B cell (primary cell): Measurements from ENCODE around the gene HTR3C. TPM values are rescaled to one million over a fixed set of nuclear protein-coding genes. Genes with fewer than 3 reads are reported as not detected.

ENCODE experiments used
- ATAC-seq: fragments of 200-7000 bp; cut with Tn5 transposase; one replicate; pipeline ENCODE4 v1.10.0; 2021; ENCODE audit warnings: low read depth, mild to moderate bottlenecking, moderate number of reproducible peaks, moderate library complexity
- CTCF ChIA-PET: fragments of 350-600 bp; sonication (Branson Sonifier 250); formaldehyde crosslinking; loops from one replicate; lab custom pipeline; 2021; ENCODE audit warnings: antibody characterized with exemption, inconsistent platforms; lab: Charles Lee
- POLR2A ChIA-PET: fragments of 350-600 bp; sonication (Branson Sonifier 250); formaldehyde crosslinking; loops from one replicate; lab custom pipeline; 2021; ENCODE audit warnings: antibody characterized with exemption; lab: Charles Lee
- DNase-seq: peaks from one replicate; pipeline ENCODE4 v3.0.0; 2013
- H2AFZ ChIP-seq: 2 replicates; pipeline ENCODE4 v1.6.1; 2012; ENCODE audit warnings: mild to moderate bottlenecking, low read depth, low read length; ENCODE audit not compliant: insufficient read depth, poor library complexity, severe bottlenecking
- H3K27ac ChIP-seq, 2 donors: 1 replicate in 1 of 2; 2 replicates in 1 of 2; pipeline ENCODE4 v1.5.1; 2012 to 2013; ENCODE audit warnings: low read length in 2 of 2, mild to moderate bottlenecking in 2 of 2, moderate library complexity in 1 of 2
- H3K27me3 ChIP-seq, 4 experiments: fragments of 200-600 bp in 1 of 4; sonication (generic) in 1 of 4; replicated peaks in 1 of 4; 1 replicate in 2 of 4; 2 replicates in 2 of 4; pipeline versions ENCODE4 v1.6.1 to v1.7.0; 2013 to 2016; ENCODE audit warnings: low read length in 3 of 4, mild to moderate bottlenecking in 2 of 4, mixed read lengths in 1 of 4, moderate library complexity in 1 of 4; ENCODE audit not compliant: insufficient read depth in 4 of 4, control insufficient read depth in 3 of 4; ENCODE audit errors: control extremely low read depth in 1 of 4
- H3K36me3 ChIP-seq, 2 experiments: replicated peaks in 1 of 2; 1 replicate in 1 of 2; 2 replicates in 1 of 2; pipeline versions ENCODE4 v1.6.1 to v1.7.1; 2013; ENCODE audit warnings: low read length in 1 of 2; ENCODE audit not compliant: insufficient read depth in 2 of 2, control insufficient read depth in 1 of 2; ENCODE audit errors: control extremely low read depth in 1 of 2, extremely low read depth in 1 of 2
- H3K4me1 ChIP-seq, 2 donors: fragments of 200-600 bp in 1 of 2; sonication (generic) in 1 of 2; 1 replicate in 1 of 2; 2 replicates in 1 of 2; pipeline versions ENCODE4 v1.5.1 to v1.6.1; 2013 to 2017; ENCODE audit warnings: low read length in 2 of 2; ENCODE audit not compliant: control insufficient read depth in 2 of 2, insufficient read depth in 2 of 2
- H3K4me2 ChIP-seq: replicated peaks from 2 replicates; pipeline ENCODE3; 2012; ENCODE audit warnings: mild to moderate bottlenecking, low read depth, low read length; ENCODE audit not compliant: poor library complexity, severe bottlenecking
- H3K4me3 ChIP-seq, 5 experiments: fragments of 200-600 bp in 1 of 5; sonication (generic) in 1 of 5; 1 replicate in 3 of 5; 2 replicates in 2 of 5; pipeline versions ENCODE4 v1.5.1 to v1.7.0; 2011 to 2016; ENCODE audit warnings: low read length in 4 of 5, mild to moderate bottlenecking in 4 of 5, low read depth in 2 of 5, control low read depth in 1 of 5, moderate library complexity in 1 of 5; ENCODE audit not compliant: insufficient read depth in 1 of 5; ENCODE audit errors: control extremely low read depth in 1 of 5, extremely low read depth in 1 of 5
- H3K79me2 ChIP-seq: fragments of 200-600 bp; sonication (generic); one replicate; pipeline ENCODE4 v1.6.0; 2016; ENCODE audit warnings: low read length; ENCODE audit not compliant: control insufficient read depth, insufficient read depth
- H3K9ac ChIP-seq: fragments of 200-600 bp; sonication (generic); 2 replicates; pipeline ENCODE4 v1.6.1; 2017; ENCODE audit warnings: mild to moderate bottlenecking, low read length, moderate library complexity
- H3K9me3 ChIP-seq, 3 donors: one replicate each; pipeline versions ENCODE4 v1.6.1 to v1.7.1; 2013; ENCODE audit warnings: low read length in 2 of 3; ENCODE audit not compliant: control insufficient read depth in 2 of 3, insufficient read depth in 1 of 3; ENCODE audit errors: control extremely low read depth in 1 of 3
- H4K20me1 ChIP-seq: 2 replicates; pipeline ENCODE4 v1.6.0; 2012; ENCODE audit warnings: mild to moderate bottlenecking, low read length; ENCODE audit not compliant: insufficient read depth, control insufficient read depth, poor library complexity, severe bottlenecking
- H3K27ac Mint-ChIP-seq: one replicate; pipeline ENCODE4 v1.8.0; 2021; ENCODE audit warnings: mixed read lengths
- H3K27me3 Mint-ChIP-seq: one replicate; pipeline ENCODE4 v1.8.0; 2021; ENCODE audit warnings: mixed read lengths
- H3K4me1 Mint-ChIP-seq: one replicate; pipeline ENCODE4 v1.8.0; 2021; ENCODE audit warnings: mixed read lengths
- H3K4me3 Mint-ChIP-seq: one replicate; pipeline ENCODE4 v1.8.0; 2021; ENCODE audit warnings: mixed read lengths
- H3K9me3 Mint-ChIP-seq: one replicate; pipeline ENCODE4 v1.8.0; 2022; ENCODE audit warnings: mixed read lengths; ENCODE audit not compliant: insufficient read depth
- EZH2 ChIP-seq: IDR thresholded peaks from 2 replicates; pipeline ENCODE4 v1.6.1; 2012; ENCODE audit warnings: borderline replicate concordance, low read depth, mild to moderate bottlenecking, moderate library complexity, low read length; ENCODE audit not compliant: insufficient read depth, poor library complexity, severe bottlenecking
- WGBS: methylation state at CpG from one replicate; pipeline ENCODE4 v1.1.5; 2013; ENCODE audit warnings: missing lambda C conversion rate; ENCODE audit not compliant: insufficient coverage; 5-methylcytosine and 5-hydroxymethylcytosine counted together
- intact Hi-C: fragments of 100-400 bp; cut with micrococcal nuclease; formaldehyde crosslinking; loops from one replicate; pipeline ENCODE4 v1.10.0; 2022
- polyA plus RNA-seq: library from polyadenylated mRNA; depleted of rRNA; stranded (reverse); fragments of >200 nt; gene quantifications from 2 replicates; pipeline ENCODE4 v1.2.3, GENCODE V29; 2012
- total RNA-seq, 2 donors: library from RNA; stranded (reverse); fragments of 120-200 nt in 1 of 2; gene quantifications; 1 replicate in 1 of 2; 2 replicates in 1 of 2; pipeline versions ENCODE4 v1.2.3 to v1.2.4, GENCODE V29; 2013 to 2022
- TF ChIP-seq, protein P1 (sequence below): fragments of 200-600 bp; IDR thresholded peaks from one replicate; pipeline ENCODE4 v1.8.0; 2022; ENCODE audit warnings: antibody characterized with exemption, mild to moderate bottlenecking

Gene HTR3C
- total and polyA plus RNA-seq, 2 donors (not counting 1 experiment from before 2014, with no cell fraction given): not detected

DNA sequence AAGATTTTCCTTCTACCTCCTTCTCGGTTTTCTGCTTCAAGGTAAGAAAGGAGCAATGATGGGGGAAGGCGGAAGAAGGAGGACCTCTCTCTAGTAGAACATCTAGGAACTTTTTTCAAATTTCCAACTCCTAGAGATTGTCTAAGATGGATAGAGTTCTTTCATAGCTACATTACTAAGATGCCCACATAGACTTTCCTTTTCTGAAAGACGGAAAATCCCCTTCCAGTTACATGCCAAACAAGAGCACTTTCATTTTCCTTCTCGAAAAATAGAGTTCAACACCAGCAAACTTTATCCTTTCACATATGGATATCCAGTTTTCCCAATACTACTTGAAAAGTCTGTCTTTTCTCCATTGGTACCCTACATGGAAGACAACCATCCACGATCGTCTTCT, 44.7 kb downstream of the HTR3C start:
- Mint-ChIP-seq H3K4me3 (no peak overlapping the region), H3K27me3 (peaks cover 8% of the 10 kb centered on the region), H3K4me1 (no peaks in the 10 kb centered on the region), H3K27ac (no peak overlapping the region), H3K9me3 (no peaks in the 10 kb centered on the region)
- peaks cover 0 to 2% (median 1%) of the 10 kb centered on the region in 4 experiments for H3K27me3 ChIP-seq
- no peaks in the 10 kb centered on the region for H3K36me3 ChIP-seq
- 87% methylated on average over 4 of the region's 6 CpGs for WGBS
- H3K9ac ChIP-seq: no peak overlapping the region
- no peak overlapping the region for H2AFZ ChIP-seq
- no peak overlapping the region for H3K27ac ChIP-seq
- H3K4me1 ChIP-seq: peaks cover 0 to 3% of the 10 kb centered on the region in 2 donors
- no peaks in the 10 kb centered on the region for H4K20me1 ChIP-seq
- DNase-seq (no peak), ATAC-seq (no peak)
- TF ChIP-seq, protein P1, sequence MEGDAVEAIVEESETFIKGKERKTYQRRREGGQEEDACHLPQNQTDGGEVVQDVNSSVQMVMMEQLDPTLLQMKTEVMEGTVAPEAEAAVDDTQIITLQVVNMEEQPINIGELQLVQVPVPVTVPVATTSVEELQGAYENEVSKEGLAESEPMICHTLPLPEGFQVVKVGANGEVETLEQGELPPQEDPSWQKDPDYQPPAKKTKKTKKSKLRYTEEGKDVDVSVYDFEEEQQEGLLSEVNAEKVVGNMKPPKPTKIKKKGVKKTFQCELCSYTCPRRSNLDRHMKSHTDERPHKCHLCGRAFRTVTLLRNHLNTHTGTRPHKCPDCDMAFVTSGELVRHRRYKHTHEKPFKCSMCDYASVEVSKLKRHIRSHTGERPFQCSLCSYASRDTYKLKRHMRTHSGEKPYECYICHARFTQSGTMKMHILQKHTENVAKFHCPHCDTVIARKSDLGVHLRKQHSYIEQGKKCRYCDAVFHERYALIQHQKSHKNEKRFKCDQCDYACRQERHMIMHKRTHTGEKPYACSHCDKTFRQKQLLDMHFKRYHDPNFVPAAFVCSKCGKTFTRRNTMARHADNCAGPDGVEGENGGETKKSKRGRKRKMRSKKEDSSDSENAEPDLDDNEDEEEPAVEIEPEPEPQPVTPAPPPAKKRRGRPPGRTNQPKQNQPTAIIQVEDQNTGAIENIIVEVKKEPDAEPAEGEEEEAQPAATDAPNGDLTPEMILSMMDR: no peak
- no peak for TF ChIP-seq EZH2
- intact Hi-C loops: no loop called here
- H3K79me2 ChIP-seq: no peaks in the 10 kb centered on the region
- ChIA-PET CTCF (no interaction called here), POLR2A (no interaction called here)
- H3K4me3 ChIP-seq: no peak overlapping the region
- H3K4me2 ChIP-seq: no peak overlapping the region
- peaks cover 0 to 12% (median 5%) of the 10 kb centered on the region in 3 donors for H3K9me3 ChIP-seq

DNA sequence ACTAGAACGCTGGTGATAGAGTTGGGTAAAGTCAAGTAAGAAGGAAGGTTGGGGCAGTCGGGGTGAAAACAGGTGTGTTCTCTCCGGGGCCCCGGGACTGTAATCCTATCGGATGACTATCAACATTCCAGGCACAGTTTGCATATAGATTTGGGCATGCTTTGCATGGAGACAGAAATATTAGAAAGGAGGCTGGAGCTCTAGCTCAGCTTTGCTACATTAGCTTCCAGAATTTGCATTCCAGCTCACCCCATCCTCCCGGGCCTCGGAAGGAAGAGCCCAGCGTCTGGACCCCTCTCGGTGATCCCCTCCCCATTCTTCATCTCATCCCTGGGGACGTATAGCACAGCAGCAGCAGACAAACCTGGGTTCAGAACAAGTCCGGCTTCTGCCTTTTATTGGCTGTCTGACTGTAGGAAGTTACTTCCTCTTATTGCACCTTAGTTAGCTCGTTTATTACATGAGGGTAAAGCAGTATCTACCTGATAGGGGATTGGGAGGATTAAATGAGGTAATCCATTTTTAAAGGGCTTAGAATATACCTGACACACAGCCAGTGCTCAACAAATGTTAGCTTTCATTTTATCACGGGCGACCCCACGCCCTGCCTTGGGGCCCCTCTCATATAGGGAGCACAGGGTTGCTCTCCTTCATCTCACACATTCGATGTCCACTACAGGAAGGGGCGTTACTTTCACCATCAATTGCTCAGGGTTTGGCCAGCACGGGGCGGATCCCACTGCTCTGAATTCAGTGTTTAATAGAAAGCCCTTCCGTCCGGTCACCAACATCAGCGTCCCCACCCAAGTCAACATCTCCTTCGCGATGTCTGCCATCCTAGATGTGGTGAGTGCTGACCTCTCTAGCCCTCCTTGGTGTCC, 47.2 kb downstream of the HTR3C start:
- no peak overlapping the region for H3K4me3 ChIP-seq
- ChIA-PET CTCF (interaction anchor here (0.7 kb wide), 1 partner anchor 169 kb away, joined by 3 read pairs; no protein-coding TSS in a partner anchor), POLR2A (interaction anchor here (0.7 kb wide), 1 partner anchor 379 kb away, joined by 10 read pairs; no protein-coding TSS in a partner anchor)
- Mint-ChIP-seq H3K27me3 (peaks cover 3% of the 10 kb centered on the region), H3K27ac (no peak overlapping the region), H3K4me1 (no peaks in the 10 kb centered on the region), H3K4me3 (no peak overlapping the region), H3K9me3 (no peaks in the 10 kb centered on the region)
- no peaks in the 10 kb centered on the region for H3K36me3 ChIP-seq
- peaks cover 0 to 3% of the 10 kb centered on the region in 2 donors for H3K4me1 ChIP-seq
- intact Hi-C loops: no loop called here
- no peak overlapping the region for H3K4me2 ChIP-seq
- H3K27me3 ChIP-seq: peaks cover 0 to 2% (median 0%) of the 10 kb centered on the region in 4 experiments
- H3K9ac ChIP-seq: no peak overlapping the region
- no peak for ATAC-seq
- H3K79me2 ChIP-seq: no peaks in the 10 kb centered on the region
- no peaks in the 10 kb centered on the region for H4K20me1 ChIP-seq
- no peak overlapping the region for H2AFZ ChIP-seq
- 94% methylated on average over 16 of the region's 24 CpGs for WGBS
- DNase-seq: no peak
- peaks cover 0 to 4% (median 0%) of the 10 kb centered on the region in 3 donors for H3K9me3 ChIP-seq
- H3K27ac ChIP-seq: no peak overlapping the region
- TF ChIP-seq, protein P1: no peak
- no peak for TF ChIP-seq EZH2
